ENCODE data around the gene TENM4.

DNA sequence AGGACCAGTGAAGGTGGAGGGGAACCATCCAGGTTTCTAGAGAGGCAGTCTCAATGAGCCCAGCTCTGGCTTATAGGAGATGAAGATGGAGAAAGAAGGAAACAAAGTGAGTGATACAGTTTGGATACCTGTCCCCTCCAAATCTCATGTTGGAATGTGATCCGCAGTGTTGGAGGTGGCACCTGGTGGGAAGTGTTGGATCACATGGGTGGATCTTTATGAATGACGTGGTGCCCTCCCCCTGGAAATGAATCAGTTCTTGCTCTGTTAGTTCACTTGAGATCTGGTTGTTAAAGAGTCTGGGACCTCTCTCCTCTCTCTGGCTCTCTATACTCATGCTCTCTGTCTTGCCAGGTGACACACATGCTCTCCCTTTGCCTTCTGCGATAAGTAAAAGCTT lies 473.0 kb downstream of the TENM4 start:
- TF ChIP-seq SMAD3 (CRISPR knock-in tag; IDR thresholded peaks at IDR 0.05; ENCODE audit: borderline replicate concordance) (no peak), NFYB (CRISPR knock-in tag; conservative IDR thresholded peaks at IDR 0.05; ENCODE audit: low read depth) (no peak), ZNF263 (CRISPR knock-in tag; IDR thresholded peaks at IDR 0.05; ENCODE audit: low read depth) (no peak)
- TF ChIP-seq, protein P1, sequence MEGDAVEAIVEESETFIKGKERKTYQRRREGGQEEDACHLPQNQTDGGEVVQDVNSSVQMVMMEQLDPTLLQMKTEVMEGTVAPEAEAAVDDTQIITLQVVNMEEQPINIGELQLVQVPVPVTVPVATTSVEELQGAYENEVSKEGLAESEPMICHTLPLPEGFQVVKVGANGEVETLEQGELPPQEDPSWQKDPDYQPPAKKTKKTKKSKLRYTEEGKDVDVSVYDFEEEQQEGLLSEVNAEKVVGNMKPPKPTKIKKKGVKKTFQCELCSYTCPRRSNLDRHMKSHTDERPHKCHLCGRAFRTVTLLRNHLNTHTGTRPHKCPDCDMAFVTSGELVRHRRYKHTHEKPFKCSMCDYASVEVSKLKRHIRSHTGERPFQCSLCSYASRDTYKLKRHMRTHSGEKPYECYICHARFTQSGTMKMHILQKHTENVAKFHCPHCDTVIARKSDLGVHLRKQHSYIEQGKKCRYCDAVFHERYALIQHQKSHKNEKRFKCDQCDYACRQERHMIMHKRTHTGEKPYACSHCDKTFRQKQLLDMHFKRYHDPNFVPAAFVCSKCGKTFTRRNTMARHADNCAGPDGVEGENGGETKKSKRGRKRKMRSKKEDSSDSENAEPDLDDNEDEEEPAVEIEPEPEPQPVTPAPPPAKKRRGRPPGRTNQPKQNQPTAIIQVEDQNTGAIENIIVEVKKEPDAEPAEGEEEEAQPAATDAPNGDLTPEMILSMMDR (IDR thresholded peaks at IDR 0.05): no peak
- TF ChIP-seq, protein P2, sequence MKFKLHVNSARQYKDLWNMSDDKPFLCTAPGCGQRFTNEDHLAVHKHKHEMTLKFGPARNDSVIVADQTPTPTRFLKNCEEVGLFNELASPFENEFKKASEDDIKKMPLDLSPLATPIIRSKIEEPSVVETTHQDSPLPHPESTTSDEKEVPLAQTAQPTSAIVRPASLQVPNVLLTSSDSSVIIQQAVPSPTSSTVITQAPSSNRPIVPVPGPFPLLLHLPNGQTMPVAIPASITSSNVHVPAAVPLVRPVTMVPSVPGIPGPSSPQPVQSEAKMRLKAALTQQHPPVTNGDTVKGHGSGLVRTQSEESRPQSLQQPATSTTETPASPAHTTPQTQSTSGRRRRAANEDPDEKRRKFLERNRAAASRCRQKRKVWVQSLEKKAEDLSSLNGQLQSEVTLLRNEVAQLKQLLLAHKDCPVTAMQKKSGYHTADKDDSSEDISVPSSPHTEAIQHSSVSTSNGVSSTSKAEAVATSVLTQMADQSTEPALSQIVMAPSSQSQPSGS (CRISPR knock-in tag; IDR thresholded peaks at IDR 0.05; ENCODE audit: borderline replicate concordance, low read depth): no peak

Data from WTC11 (cell line).